Measurements from ENCODE around the gene FXYD6.

FXYD6 gene

GRCh38 chr11:117914398-117914761, 37.9 kb upstream of the FXYD6 start:
- TF ChIP-seq POLR2AphosphoS5 (IDR thresholded peaks at IDR 0.05; ENCODE audit: low read depth, low read length): no peak
- TF ChIP-seq TAF1 (IDR thresholded peaks at IDR 0.05; ENCODE audit: borderline replicate concordance, insufficient read depth, low read length): no peak
- TF ChIP-seq, protein P1, sequence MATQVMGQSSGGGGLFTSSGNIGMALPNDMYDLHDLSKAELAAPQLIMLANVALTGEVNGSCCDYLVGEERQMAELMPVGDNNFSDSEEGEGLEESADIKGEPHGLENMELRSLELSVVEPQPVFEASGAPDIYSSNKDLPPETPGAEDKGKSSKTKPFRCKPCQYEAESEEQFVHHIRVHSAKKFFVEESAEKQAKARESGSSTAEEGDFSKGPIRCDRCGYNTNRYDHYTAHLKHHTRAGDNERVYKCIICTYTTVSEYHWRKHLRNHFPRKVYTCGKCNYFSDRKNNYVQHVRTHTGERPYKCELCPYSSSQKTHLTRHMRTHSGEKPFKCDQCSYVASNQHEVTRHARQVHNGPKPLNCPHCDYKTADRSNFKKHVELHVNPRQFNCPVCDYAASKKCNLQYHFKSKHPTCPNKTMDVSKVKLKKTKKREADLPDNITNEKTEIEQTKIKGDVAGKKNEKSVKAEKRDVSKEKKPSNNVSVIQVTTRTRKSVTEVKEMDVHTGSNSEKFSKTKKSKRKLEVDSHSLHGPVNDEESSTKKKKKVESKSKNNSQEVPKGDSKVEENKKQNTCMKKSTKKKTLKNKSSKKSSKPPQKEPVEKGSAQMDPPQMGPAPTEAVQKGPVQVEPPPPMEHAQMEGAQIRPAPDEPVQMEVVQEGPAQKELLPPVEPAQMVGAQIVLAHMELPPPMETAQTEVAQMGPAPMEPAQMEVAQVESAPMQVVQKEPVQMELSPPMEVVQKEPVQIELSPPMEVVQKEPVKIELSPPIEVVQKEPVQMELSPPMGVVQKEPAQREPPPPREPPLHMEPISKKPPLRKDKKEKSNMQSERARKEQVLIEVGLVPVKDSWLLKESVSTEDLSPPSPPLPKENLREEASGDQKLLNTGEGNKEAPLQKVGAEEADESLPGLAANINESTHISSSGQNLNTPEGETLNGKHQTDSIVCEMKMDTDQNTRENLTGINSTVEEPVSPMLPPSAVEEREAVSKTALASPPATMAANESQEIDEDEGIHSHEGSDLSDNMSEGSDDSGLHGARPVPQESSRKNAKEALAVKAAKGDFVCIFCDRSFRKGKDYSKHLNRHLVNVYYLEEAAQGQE (IDR thresholded peaks at IDR 0.05; ENCODE audit: insufficient read depth in 1 of 2, low read depth in 2 of 2, low read length in 2 of 2): no peak
- no peak for TF ChIP-seq FOXP2 (optimal IDR thresholded peaks at IDR 0.05; ENCODE audit: borderline replicate concordance, extremely low read depth, extremely low read length, insufficient read depth)
- no peak for TF ChIP-seq SIN3A (IDR thresholded peaks at IDR 0.05; ENCODE audit: borderline replicate concordance, insufficient read depth, low read length)

- TF ChIP-seq FOXP2 (optimal IDR thresholded peaks at IDR 0.05; ENCODE audit: borderline replicate concordance, extremely low read depth, extremely low read length, insufficient read depth): no peak
- TF ChIP-seq TAF1 (IDR thresholded peaks at IDR 0.05; ENCODE audit: borderline replicate concordance, insufficient read depth, low read length): no peak
- TF ChIP-seq, protein P1 (IDR thresholded peaks at IDR 0.05; ENCODE audit: insufficient read depth in 1 of 2, low read depth in 2 of 2, low read length in 2 of 2): no peak
- TF ChIP-seq SIN3A (IDR thresholded peaks at IDR 0.05; ENCODE audit: borderline replicate concordance, insufficient read depth, low read length): no peak
- no peak for TF ChIP-seq POLR2AphosphoS5 (IDR thresholded peaks at IDR 0.05; ENCODE audit: low read depth, low read length)
These were observed 37.4 kb upstream of the FXYD6 start for GRCh38 chr11:117913736-117914397.

DNA sequence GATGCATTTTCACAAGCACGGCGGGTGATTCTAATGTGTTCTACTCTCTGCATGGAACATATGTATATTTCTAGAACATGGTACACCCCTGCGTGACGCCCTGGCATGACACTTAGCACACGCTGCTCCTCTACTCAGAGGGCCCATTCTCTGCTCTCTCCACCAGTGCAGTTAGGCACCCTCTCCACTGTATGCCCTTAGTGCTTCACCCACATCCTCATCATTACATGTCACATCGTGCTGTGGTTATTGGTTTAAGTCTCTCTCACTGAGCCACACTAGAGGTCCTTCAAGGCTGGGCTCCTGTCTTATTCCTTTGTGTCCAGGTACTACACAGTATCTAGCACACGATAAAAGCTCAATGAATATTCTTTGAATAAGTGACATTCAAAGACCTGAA, 36.0 kb upstream of the FXYD6 start:
- TF ChIP-seq FOXP2 (optimal IDR thresholded peaks at IDR 0.05; ENCODE audit: borderline replicate concordance, extremely low read depth, extremely low read length, insufficient read depth) (no peak), TAF1 (IDR thresholded peaks at IDR 0.05; ENCODE audit: borderline replicate concordance, insufficient read depth, low read length) (no peak), SIN3A (IDR thresholded peaks at IDR 0.05; ENCODE audit: borderline replicate concordance, insufficient read depth, low read length) (no peak), POLR2AphosphoS5 (IDR thresholded peaks at IDR 0.05; ENCODE audit: low read depth, low read length) (no peak)
- TF ChIP-seq, protein P1 (IDR thresholded peaks at IDR 0.05; ENCODE audit: insufficient read depth in 1 of 2, low read depth in 2 of 2, low read length in 2 of 2): no peak

DNA sequence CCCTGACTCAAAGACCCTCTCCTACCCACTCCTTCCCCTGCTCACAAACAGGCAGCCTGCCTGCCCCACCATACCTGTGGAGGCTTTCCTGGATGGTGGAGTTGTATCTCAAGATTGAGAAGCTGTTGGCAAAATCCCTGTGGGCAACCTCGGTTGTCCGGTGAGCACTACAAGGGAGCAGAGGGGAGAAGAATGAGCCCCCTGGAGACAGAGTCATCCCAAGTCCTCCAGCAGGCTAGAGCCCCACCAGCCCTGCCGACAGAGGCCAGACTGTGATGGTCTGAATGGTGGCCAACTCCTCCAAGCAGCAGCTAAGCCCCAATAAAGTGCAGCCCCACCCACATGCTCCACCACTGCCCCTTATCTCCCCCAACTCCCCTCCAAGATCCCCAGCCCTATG, 35.2 kb upstream of the FXYD6 start:
- TF ChIP-seq FOXP2 (optimal IDR thresholded peaks at IDR 0.05; ENCODE audit: borderline replicate concordance, extremely low read depth, extremely low read length, insufficient read depth) (no peak), TAF1 (IDR thresholded peaks at IDR 0.05; ENCODE audit: borderline replicate concordance, insufficient read depth, low read length) (no peak), SIN3A (IDR thresholded peaks at IDR 0.05; ENCODE audit: borderline replicate concordance, insufficient read depth, low read length) (no peak), POLR2AphosphoS5 (IDR thresholded peaks at IDR 0.05; ENCODE audit: low read depth, low read length) (no peak)
- TF ChIP-seq, protein P1 (IDR thresholded peaks at IDR 0.05; ENCODE audit: insufficient read depth in 1 of 2, low read depth in 2 of 2, low read length in 2 of 2): no peak
